GF-D8 (cell line): Measurements from ENCODE around the gene TTYH1.

ENCODE experiments used
- DNase-seq: peaks from one replicate; lab custom pipeline; 2025; lab: John Stamatoyannopoulos, UW

Gene TTYH1

GRCh38 chr19:54424201-54424600 is 8.9 kb downstream of the TTYH1 start:
- no peak for DNase-seq

- DNase-seq: no peak
Measured at GRCh38 chr19:54424660-54425381, 9.6 kb downstream of the TTYH1 start.

GRCh38 chr19:54425382-54425723 is 10.1 kb downstream of the TTYH1 start:
- no peak for DNase-seq

- no peak for DNase-seq
Measured at GRCh38 chr19:54426291-54426931, 11.1 kb downstream of the TTYH1 start.

GRCh38 chr19:54427586-54427985 is 12.3 kb downstream of the TTYH1 start:
- no peak for DNase-seq

- no peak for DNase-seq
Measured at GRCh38 chr19:54428323-54429175, 13.3 kb downstream of the TTYH1 start.

GRCh38 chr19:54429176-54429495 is 13.9 kb downstream of the TTYH1 start:
- no peak for DNase-seq

GRCh38 chr19:54429545-54430227 is 14.4 kb downstream of the TTYH1 start:
- DNase-seq: no peak

- DNase-seq: no peak
Measured at GRCh38 chr19:54430306-54431254, 15.3 kb downstream of the TTYH1 start.

GRCh38 chr19:54431255-54431838 is 16.1 kb downstream of the TTYH1 start:
- no peak for DNase-seq

- no peak for DNase-seq
Measured at GRCh38 chr19:54432144-54432738, 17.0 kb downstream of the TTYH1 start.

GRCh38 chr19:54433697-54434096 is 18.4 kb downstream of the TTYH1 start:
- no peak for DNase-seq

- no peak for DNase-seq
Measured at GRCh38 chr19:54434112-54434872, 19.0 kb downstream of the TTYH1 start.

GRCh38 chr19:54434873-54435214 is 19.6 kb downstream of the TTYH1 start:
- DNase-seq: no peak

- DNase-seq: no peak
Measured at GRCh38 chr19:54435551-54436016, 20.3 kb downstream of the TTYH1 start.

GRCh38 chr19:54436031-54436523 is 20.8 kb downstream of the TTYH1 start:
- no peak for DNase-seq

GRCh38 chr19:54436628-54437252 is 21.5 kb downstream of the TTYH1 start:
- no peak for DNase-seq

- DNase-seq: no peak
Measured at GRCh38 chr19:54439174-54439851, 24.0 kb downstream of the TTYH1 start.

- DNase-seq: no peak
Measured at GRCh38 chr19:54440641-54441040, 25.4 kb downstream of the TTYH1 start.
